Measurements from ENCODE around the gene ALAS1.
"Not testable (repeated sequence)": the region's sequence is repeated elsewhere in the genome, so short reads cannot be mapped to it uniquely, and the experiment has no call there.

ALAS1 gene

DNA sequence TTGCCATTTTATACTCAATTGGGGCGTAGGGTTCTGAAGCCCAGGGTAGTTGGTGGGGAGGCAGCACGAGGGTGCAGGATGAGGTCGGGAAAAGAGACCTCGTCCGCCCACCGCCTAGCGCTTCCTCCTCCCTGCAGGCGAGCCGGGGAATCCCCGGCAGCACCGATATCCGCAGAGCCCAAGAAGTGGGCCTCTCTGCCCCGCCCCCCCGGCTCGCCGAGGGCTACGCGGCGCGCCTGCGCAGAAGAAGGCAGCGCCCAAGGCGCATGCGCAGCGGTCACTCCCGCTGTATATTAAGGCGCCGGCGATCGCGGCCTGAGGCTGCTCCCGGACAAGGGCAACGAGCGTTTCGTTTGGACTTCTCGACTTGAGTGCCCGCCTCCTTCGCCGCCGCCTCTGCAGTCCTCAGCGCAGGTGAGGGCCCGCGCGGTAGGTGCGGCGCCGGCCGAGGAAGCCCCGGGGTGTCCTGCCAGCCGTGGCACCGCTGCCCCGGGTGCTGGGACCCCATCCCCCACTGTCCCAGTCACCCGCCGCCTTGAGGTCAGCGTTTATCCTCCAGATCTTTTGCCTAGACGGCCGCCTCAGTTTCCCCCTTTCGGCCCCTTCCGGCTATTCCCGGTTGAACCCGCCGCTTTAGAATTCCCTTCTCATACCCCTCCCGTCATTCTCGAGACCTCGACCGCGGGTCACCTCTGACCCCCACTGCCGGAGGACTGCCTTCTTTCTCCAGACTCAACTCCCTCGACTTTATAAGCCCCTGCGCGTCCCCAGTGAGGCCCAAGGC, at the start of gene ALAS1:
Gene ALAS1 (plus strand): TSS at position 319 of the 784 bp plus-strand sequence. CDS start 1,082 bp downstream, outside the sequence.
- DNase-seq, result peak; percentile 80 to 82

GRCh38 chr3:52149021-52149420, 48.9 kb upstream of the ALAS1 start:
- no peak for DNase-seq

DNA sequence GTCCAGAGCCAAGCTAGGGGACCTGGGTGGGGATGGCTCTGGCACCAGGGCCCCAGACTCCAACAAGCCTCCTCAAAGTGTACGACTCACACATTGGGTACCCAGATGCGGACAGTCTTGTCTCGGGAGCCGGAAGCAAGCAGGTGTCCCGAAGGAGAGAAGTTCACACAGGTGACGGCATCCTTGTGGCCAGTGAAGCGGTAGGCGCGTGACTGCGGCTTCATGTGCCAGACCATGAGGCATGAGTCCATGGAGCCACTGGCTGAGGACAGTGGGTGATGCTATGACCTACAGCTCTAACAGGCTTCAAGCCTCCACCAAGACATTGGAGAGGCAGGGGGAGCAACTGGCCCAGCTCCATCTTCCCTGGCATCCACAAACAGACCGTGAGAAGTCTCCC, 48.2 kb upstream of the ALAS1 start:
- DNase-seq, result no peak

DNA sequence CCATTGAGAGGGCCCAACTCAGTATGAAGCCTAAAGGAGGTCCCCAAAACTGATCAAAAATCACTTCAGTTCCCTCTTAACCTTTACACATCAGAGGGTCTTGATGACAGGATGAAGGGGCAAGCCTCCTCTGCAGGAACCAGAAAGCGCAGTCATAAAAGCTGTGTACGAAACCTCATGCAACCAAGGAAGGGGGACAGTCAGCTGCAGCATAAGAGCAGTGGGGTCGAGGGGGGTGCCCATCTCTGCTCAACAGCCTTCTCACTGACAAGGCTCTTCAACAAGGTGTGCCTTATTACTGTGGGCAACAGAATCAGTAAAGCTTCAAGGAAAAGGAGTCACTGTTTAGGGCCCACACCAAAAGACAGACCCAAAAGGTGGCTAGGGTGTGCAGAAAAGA, 47.6 kb upstream of the ALAS1 start:
- no peak for DNase-seq

DNA sequence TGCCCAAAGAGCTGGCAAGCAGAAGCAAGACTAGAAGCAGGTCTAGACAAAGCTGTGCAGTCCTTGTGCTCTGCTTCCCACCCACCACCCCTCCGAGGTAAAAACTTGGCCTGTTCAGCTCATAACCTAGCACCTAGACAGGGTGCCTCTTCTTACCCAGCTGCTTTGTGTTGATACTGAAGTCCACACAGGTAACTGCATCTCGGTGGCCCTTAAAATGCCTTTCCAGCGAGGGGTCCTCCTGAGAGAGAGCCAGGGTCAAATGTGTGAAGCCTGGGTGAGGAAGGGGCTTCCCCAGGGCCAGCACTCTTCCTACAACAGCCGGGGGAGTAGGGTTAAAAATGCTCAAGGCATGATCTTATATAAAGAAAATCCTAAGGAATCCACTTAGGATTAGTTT, 47.1 kb upstream of the ALAS1 start:
- no peak for DNase-seq

- DNase-seq, result not testable (repeated sequence)
Measured at GRCh38 chr3:52151991-52152390, 46.0 kb upstream of the ALAS1 start.

DNA sequence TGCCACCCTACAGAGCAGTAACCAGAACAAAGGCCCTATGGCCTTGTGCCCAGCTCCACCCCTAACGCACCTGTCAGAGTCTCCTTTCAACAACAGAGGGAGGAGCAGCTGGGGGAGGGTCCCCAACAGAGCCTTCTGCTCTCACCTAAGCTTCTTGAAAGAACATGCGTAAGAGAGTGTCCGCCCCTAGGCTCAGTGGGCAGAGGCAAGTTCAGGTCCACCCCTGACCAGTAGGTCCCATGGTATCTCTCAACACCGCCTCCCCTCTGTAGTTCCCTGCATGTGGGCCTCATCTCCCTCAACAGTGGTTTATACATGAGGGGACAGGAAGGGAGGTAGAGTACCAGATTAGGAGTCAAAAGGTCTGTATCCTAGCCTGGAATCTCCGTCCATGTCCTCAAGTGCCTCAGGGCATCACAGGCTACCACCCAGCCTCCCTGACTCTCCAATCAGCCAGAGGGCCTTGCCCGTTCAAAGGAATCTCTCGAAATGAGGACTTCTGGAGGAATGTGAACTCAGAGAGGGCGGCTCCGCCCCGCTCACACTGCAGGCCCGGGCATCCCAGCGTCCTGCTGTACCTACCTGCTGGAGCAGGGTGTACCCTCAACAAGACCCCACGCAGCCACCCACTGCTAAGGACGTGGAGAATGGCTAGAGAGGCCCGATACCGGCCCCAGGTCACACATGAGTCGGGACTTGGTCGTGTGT, 44.4 kb upstream of the ALAS1 start:
- DNase-seq, result peak; percentile 51 to 80

DNA sequence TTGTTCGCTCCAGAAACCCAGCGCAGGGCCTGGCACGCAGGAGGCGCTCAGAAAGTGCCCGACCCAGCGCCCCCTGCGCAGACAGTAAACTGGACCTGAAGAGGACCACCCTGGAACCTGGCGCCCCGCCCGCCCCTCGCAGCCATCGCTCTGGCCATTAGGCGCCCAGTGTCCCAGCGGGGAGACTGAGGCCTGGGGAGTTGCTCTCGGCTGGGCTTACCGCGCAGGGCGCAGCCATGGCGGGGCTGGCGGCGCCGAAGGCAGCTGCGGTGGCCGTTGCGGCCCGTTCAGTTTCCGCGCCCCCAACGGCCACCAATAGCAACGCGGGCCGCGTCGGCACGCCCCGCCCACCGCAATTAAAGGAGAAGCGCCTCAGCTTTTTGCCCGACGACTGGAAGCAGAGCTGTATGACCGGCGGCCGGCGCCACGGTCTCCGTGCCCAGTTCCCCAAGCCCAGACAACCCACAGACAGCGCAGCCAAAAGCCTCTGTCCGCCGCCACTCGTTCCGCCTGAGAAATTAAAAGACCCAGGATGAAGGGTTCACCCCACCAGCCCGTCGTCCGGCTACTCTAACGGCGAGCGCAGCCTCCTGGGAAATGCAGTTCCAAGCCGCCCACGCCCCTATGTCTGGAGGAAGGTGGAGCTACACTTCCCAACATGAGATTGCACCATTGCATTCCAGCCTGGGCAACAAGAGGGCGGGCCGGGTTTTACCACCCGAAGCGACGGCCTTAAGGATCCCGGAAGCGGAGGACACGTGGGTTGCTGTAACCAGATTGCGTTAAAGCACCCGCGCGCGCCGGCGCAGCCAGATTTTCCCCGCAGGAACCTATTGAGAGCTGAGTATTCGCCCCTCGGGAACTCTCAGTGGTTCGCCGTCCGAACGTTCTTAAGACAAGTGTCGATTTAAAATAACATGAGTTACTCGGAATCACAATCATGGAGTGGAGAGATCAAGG, 43.5 kb upstream of the ALAS1 start, which contains the start of gene POC1A:
Gene POC1A (minus strand): TSS at position 289 of the 960 bp plus-strand sequence. CDS start 51 bp downstream, at position 238.
- DNase-seq, result peak; percentile 90 to 95

GRCh38 chr3:52155912-52156311, 42.0 kb upstream of the ALAS1 start:
- DNase-seq, result no peak

DNA sequence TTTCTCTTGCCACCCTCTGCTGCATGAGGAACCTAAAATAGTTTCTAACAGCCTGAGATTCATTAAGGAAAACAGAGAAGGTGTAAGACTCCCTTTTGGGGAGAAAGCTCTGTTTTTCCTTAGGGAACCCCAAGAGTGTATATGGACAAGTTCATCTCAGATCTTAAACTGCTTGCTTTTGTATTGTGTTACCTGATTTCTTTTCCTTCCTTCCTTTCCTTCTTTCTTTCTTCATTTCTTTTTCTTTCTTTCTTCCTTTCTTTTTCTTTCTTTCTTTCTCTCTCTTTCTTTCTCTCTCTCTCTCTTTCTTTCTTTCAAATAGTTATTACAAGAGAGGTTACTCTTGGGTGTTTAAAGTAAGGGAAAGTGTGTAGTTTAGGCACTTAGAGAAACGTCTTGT, 38.5 kb upstream of the ALAS1 start:
- no peak for DNase-seq

DNA sequence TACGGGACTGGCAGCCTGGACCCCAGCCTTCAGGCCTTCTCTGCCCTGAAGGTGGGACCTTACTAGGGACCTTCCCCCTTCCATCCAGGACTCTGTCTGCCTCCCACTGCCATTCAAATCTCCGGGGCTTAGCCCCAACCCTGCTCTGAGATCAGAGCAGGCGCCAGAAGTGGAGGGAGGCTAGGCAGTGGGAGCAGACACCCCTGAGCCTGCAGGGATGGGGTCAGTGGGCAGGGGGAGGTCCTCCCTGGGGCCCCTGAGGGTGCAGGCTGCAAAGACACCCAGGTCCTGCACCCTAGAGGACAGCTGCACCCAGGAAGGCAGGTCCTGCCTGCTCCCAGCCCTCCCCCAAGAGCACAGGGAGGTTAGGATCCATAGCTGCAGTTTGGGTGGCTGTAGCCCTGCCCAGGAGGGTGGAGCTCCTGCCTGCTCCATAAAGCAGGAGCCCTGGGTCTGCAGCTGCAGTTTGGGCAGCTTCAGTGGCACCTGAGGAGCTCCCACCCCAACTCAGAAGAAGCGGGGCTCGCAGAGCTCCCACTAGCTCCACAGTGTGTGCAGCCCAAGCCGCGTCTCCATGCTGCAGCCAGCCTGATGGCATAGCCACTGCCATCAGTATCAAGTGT, 35.6 kb upstream of the ALAS1 start:
- DNase-seq, result no peak

DNA sequence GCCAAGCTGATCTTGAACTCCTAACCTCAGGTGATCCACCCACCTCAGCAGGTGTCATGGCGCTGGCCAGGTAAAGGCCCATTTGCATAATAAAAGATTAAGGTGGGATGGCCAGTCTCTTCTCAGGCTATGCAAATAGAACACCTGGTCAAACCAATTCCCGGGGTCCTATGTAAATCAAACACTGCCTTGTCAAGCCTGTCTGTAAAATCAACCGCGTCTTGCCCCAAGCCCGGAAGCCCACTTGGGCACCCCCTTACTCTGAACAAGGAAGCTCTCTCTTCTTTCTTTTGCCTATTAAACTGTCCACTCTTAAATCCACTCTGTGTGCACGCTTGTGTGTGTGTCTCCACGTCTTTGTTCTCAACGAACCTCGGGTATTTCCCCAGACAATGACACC, 30.7 kb upstream of the ALAS1 start:
- no peak for DNase-seq

- DNase-seq, result not testable (repeated sequence)
Measured at GRCh38 chr3:52170217-52170616, 27.7 kb upstream of the ALAS1 start.

DNA sequence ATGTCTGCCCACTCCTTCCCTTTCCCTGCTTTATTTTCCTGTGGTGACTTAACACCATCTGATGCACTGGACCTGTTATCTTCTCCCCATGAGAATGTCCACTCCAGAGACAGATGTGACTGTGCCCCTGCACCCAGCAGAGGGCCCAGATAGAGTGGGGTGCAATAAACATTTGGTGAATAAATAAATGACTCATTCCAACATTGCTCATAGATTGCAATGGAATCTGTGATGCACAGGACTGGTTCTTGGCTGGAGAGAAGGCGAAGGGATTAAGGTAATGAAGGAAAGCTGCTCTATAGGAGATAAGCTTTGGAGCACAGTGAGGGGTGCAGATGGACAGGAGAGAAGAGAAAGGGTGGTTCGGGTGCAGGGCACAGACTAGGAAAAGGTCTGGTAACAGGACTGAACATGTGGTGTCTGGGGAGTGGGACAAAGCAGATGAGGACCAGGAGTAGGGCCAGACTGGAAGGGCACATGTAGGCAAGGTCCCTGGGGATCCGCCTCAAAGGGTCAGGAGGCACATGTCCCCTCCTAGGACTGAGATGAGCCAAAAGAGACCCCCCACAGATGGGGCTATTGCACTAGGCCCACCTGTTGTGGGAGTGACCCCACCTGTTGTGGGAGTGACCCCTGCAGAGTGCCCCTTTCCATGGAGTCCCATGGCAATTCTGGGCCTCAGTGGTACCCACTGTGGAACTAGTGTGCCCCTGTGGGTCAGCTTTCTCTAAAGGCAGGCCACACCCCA, 26.3 kb upstream of the ALAS1 start:
- no peak for DNase-seq

- no peak for DNase-seq
Measured at GRCh38 chr3:52172262-52172757, 25.6 kb upstream of the ALAS1 start.

GRCh38 chr3:52173101-52173500, 24.9 kb upstream of the ALAS1 start:
- DNase-seq, result no peak

DNA sequence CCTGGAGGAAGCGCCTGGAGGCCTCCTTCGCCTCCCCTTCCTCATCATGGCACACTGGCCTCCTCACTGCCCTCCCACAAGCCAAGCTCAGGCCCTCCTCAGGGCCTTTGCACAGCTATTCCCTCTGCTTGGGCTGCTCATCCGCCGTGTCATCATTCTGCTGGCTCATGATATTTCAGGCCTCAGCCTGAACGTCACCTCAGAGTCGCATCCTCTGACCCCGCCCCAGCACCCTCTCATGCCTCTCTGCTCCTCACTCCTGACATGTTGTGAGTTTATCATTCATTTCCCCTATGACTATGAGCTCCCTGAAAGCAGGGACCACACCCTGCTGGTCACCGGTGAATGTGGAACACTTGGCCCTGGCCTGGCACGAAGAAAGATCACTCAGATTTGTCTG, 23.1 kb upstream of the ALAS1 start:
- DNase-seq, result no peak

DNA sequence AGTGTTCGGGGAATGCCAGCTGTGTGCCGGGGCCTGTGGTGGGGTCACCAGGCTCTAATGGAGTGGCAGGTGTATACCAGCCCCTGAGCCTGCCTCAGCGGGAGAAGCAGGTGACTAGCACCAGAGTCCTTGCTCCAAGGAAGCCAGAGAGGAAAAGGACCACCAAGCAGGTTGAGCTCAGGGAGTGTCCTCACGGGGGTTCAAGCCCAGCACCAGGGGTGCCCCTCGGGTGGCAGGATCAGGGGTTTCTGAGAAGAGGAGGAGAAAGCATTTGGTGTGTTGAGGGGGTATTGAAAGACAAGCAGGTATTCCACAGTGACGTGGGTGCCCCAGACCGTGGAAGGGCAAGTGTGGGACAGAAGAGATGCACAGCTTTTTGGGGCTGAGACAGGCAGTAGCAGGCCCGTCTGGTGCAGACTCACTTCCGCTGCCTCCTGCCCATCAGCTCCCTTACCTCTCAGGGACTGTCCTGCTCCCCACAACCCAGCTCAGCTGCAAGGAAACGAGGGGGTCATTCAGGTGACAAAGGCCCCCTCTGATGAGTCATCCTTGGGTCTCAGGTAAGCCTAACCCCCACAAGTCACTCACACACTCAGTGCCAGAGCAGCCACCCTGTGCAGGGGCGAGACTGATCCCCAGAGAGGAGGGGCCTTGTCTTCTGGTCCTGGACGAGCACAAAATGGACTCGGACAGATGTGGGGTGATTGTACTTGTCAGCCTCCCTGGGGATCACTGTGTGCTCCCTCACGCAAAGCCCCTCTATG, 22.4 kb upstream of the ALAS1 start:
- no peak for DNase-seq

GRCh38 chr3:52176180-52176752, 21.7 kb upstream of the ALAS1 start:
- DNase-seq, result no peak

DNA sequence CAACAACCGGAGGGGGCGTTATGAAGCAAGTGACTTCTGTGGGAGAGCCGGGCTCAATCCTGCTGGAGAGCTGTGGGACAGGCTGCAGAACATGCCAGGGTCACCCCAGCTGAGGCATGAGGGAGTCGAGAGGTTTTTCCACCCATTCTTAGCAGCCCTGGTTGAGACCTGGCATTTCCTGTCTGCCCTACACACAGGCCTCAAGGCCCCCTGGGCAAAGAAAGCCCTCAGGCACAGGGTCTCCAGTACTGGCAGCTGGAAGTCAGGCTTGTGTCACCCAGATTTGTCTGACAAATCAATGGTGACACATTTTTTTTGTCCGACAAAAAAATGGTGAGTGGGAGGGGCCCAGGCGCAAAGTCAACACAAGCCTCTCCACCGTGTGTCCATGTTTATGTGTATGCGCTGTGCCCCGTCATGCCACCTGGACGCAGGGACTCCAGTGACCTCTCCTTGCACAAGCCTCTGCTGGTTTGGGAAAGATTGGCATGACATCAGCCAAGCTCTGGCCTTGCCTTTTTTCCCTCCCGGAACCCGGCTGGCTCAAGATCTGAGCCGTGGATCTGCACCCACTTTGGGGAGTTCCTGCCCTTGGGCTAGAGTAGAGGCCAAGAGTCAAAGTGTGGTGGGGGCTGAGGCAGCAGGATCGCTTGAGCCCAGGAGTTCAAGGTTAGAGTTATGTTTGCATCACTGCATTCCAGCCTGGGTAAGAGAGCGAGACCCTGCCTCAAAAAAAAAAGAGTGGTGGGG, 20.8 kb upstream of the ALAS1 start:
- DNase-seq, result peak in 1 of 2 experiments; percentile 18
